NAMALWA (cell line): ENCODE data around the gene SLC38A7.
"Not testable (repeated sequence)": the region's sequence is repeated elsewhere in the genome, so short reads cannot be mapped to it uniquely, and the experiment has no call there.

Experiments used
- DNase-seq: peaks from one replicate; pipeline ENCODE4 v3.0.0-alpha.2; 2015; ENCODE audit warnings: low spot score

SLC38A7 gene

GRCh38 chr16:58678269-58678668, 6.3 kb downstream of the SLC38A7 start:
- DNase-seq = no peak

GRCh38 chr16:58670946-58671583, 13.5 kb downstream of the SLC38A7 start:
- DNase-seq = no peak

GRCh38 chr16:58670177-58670576, 14.4 kb downstream of the SLC38A7 start:
- no peak for DNase-seq

- DNase-seq = no peak
Observed at GRCh38 chr16:58665200-58665599, 19.4 kb downstream of the SLC38A7 start.

GRCh38 chr16:58661199-58661830, 23.3 kb downstream of the SLC38A7 start:
- DNase-seq = peak; percentile 77

- not testable (repeated sequence) for DNase-seq
Observed at GRCh38 chr16:58659911-58660310, 24.7 kb downstream of the SLC38A7 start.

GRCh38 chr16:58658796-58659211, 25.8 kb downstream of the SLC38A7 start:
- no peak for DNase-seq

- DNase-seq = no peak
Observed at GRCh38 chr16:58656899-58657298, 27.7 kb downstream of the SLC38A7 start.

- DNase-seq = no peak
Observed at GRCh38 chr16:58655215-58655596, 29.4 kb downstream of the SLC38A7 start.

- no peak for DNase-seq
Observed at GRCh38 chr16:58654560-58655214, 29.9 kb downstream of the SLC38A7 start.

GRCh38 chr16:58652741-58653140, 31.8 kb downstream of the SLC38A7 start:
- DNase-seq = no peak

GRCh38 chr16:58651965-58652348, 32.6 kb downstream of the SLC38A7 start:
- no peak for DNase-seq

- no peak for DNase-seq
Observed at GRCh38 chr16:58649707-58650106, 34.9 kb downstream of the SLC38A7 start.

- no peak for DNase-seq
Observed at GRCh38 chr16:58647107-58647506, 37.5 kb downstream of the SLC38A7 start.

GRCh38 chr16:58644765-58645487, 39.6 kb downstream of the SLC38A7 start:
- no peak for DNase-seq

GRCh38 chr16:58644108-58644507, 40.5 kb downstream of the SLC38A7 start:
- no peak for DNase-seq

GRCh38 chr16:58640949-58641348, 43.6 kb downstream of the SLC38A7 start:
- no peak for DNase-seq

- no peak for DNase-seq
Observed at GRCh38 chr16:58639836-58640235, 44.7 kb downstream of the SLC38A7 start.

- DNase-seq = no peak
Observed at GRCh38 chr16:58639230-58639629, 45.3 kb downstream of the SLC38A7 start.

GRCh38 chr16:58638148-58639036, 46.2 kb downstream of the SLC38A7 start:
- no peak for DNase-seq

GRCh38 chr16:58637021-58637420, 47.5 kb downstream of the SLC38A7 start:
- not testable (repeated sequence) for DNase-seq

- no peak for DNase-seq
Observed at GRCh38 chr16:58636466-58636865, 48.1 kb downstream of the SLC38A7 start.
